Measurements from ENCODE around the gene FNTB.
A peak's percentile ranks its signal among the peaks of the same experiment; 100 is the strongest.

FNTB gene

GRCh38 chr14:65095633-65096205 lies 109.0 kb downstream of the FNTB start:
- no peak for DNase-seq

DNA sequence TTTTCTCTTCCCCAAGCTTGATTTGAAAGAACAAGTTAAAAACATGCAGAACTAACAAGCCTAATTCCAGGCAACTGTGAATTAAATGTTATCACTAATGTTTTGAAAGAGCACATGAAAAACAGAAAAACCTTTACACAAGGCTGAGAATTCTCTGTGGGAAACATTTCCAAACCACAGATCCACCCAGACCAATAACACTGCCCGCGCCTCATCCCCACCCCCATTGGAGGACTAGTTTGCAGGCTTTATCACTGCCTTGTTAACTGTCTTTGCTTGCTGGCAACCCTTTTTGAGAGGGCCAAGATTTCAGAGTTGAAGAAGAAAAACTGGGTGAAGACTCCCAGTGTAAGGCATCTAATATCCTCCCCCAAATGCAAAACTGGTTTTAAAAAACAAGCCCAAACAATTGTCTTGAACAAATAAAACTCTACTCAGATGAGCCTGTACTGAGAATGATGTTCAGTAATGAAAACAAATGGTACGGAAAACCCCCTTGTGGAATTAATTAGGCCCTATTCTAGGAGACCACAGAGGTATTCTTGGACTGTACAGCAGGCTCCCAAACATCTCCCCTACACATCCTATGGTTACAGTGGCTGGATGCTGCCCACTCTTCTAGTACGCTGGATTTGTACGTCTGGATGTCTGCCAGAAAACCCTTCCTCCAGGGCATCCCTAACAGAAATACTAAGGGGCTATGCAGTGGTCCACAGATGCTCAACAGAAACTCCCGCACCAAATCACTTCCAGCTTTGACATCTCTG lies 109.8 kb downstream of the FNTB start:
- no peak for DNase-seq

GRCh38 chr14:65098586-65098985 lies 111.9 kb downstream of the FNTB start:
- peak in 1 of 2 experiments; percentile 15 for DNase-seq

- no peak for DNase-seq
Measured at GRCh38 chr14:65100922-65101541, 114.3 kb downstream of the FNTB start.

GRCh38 chr14:65101631-65102440 lies 115.1 kb downstream of the FNTB start:
- DNase-seq = no peak

DNA sequence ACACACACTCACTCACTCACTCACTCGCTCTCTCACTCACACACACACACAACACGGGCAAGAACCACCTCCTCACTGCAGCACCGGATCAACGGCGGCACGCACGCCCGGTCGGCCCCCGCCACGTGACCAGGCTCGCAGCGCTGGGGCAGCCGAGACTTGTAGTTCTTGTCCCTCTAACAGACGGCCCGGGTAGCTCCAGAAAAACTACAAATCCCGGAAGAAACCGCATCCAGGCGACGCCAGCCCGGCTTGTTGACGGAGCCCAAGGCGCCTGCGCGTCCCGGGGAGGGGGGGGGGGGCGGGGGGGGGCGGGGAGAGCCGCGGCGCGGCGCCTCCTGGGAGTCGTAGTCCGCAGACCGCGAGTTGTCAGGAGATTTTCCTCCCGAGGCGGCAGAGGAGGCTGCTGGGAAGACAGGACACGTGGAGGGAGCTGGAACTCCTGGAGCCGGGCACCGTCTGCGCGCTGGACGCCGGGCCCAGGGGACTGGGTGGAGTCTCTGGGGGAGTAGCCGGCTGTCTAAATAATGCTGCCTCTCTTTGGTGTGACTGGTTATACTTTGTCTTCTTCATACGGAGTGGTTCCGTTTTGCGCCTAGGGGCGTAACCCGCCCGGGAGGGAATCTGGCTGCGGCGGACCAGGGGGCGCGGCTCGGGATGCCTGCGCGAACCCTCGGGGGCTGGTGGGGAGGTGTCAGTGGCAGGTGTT lies 115.9 kb downstream of the FNTB start, which contains the start of gene MAX:
MAX (minus strand) TSS at position 77 of the 709 bp plus-strand sequence. CDS start 178 bp downstream, outside the sequence.
- peak; percentile 95 to 99 for DNase-seq

DNA sequence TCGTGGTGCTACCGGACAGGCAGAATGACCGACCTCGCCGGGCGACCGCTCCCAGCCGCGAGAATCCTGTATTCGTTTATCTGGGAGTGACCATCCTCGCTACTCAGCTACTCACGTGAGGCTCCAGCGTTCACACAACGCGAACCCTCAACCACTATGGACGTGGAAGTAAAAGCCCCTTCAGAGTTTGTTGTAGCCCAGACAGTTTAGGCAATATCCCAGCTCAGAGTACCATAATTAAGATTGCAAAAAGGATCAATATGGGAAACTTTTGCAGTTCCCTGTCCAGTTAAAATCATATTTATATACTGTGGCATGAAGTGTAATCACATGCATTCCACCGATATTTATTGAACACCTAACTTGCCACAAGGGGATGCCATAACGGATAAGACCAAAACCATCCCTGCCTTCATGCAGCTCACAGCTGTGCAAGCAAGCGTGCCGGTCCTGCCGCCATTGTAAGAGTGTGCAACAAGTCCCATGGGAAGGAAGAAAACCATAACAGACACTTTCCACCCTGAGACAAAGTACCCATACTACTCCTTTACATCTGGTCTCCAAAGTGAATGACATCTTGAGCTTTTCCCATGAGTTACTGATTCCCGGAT lies 116.6 kb downstream of the FNTB start:
- DNase-seq = peak; percentile 47 to 63

GRCh38 chr14:65104791-65105190 lies 118.1 kb downstream of the FNTB start:
- DNase-seq = no peak

DNA sequence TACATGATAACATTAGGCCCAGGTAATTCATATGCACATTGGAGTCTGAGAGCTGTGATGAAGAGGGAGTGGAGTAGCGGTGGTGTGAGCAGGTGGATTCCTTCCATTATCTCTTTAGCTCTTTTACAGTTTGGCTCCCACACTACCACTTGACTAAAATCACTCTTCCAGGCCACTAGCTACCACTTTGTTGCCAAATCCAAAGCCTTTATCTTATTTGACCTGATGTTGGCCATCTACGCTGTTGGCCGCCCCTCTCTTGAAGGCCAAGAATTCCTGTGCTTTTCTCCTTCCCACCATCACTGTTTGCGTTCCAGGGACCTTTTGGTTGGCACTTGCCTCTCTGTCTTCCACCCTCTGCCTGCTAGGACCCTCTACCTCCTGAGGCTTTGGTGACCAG lies 119.6 kb downstream of the FNTB start:
- no peak for DNase-seq

DNA sequence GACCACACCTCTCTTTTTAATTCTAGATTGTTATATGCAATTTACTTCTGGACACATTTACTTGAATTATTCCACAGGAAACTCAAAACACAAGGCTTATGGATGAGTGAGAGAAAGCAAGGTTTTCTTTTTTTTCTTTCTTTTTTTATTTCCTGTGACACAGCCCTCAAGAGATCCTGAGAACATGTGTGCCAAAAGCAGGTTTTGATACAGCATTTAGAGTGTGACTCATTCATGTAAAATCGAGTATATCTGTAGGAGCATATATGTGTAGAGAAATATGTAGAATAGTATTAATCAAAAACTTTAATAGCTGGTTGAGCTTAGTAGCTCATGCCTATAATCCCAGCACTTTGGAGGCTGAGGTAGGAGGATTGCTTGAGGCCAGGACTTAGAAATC lies 120.0 kb downstream of the FNTB start:
- DNase-seq = no peak

DNA sequence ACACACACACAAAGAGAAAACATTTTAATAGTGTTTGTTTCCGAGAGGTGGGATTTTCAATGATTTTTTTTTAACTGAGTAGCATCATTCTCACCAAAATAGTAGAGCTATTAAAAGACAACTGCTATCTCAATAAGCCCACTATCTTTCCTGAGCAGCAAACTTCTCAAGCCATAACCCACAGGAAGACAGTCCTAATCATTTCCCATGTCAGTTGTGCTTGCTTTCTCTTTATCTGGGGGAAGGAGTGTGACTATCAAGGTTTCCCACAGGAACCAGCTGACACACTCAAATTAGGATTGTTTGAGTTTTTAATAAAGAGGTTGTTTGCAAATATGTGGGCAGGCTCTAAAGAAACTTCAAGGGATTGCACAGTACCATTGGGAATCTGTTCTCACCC lies 120.5 kb downstream of the FNTB start:
- no peak for DNase-seq

- DNase-seq = no peak
Measured at GRCh38 chr14:65109357-65109756, 122.7 kb downstream of the FNTB start.

DNA sequence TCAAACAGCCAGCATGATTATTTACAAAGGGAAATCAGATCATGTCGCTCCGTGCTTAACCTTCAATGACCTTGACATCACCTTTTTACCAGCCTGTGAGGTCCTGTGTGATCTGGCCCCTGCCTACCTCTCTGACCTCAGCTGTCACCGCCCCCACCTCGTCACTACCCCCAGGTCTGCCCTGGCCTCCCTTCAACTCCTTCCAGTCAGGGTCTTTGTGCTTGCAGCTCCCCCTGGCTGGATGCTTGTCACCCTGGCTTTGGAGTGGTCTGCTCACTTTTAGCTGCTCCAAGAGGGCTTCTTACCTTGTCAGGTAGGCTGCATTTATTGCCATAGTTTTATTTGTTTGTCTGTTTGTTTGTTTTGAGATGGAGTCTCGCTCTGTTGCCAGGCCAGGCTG lies 123.8 kb downstream of the FNTB start:
- DNase-seq = no peak
